Vagina (tissue), 2 donors: ENCODE results near the gene ZDHHC17.
"Not testable (repeated sequence)": the region's sequence is repeated elsewhere in the genome, so short reads cannot be mapped to it uniquely, and the experiment has no call there.

Source experiments
- CTCF ChIP-seq, 3 experiments: fragments of 450-650 bp in 2 of 3; fragments of 200-600 bp in 1 of 3; sonication (generic) in 1 of 3; IDR thresholded peaks; one replicate each; pipeline ENCODE4 v1.5.1; 2017 to 2019; ENCODE audit warnings: antibody characterized with exemption in 3 of 3, mild to moderate bottlenecking in 2 of 3, moderate library complexity in 2 of 3
- POLR2A ChIP-seq, 2 donors: fragments of 450-650 bp; IDR thresholded peaks; one replicate each; pipeline ENCODE4 v1.6.1; 2017; ENCODE audit warnings: antibody characterized with exemption in 2 of 2, mild to moderate bottlenecking in 2 of 2, moderate library complexity in 2 of 2
- POLR2AphosphoS5 ChIP-seq, 2 donors: sonication (generic); formaldehyde crosslinking; IDR thresholded peaks; one replicate each; pipeline ENCODE4 v1.9.0; 2017; ENCODE audit warnings: antibody characterized with exemption in 2 of 2, mild to moderate bottlenecking in 2 of 2, low read depth in 1 of 2; ENCODE audit not compliant: insufficient read depth in 1 of 2

GRCh38 chr12:76737689-76738088, 26.2 kb upstream of the ZDHHC17 start:
- not testable (repeated sequence) for TF ChIP-seq POLR2A (IDR thresholded peaks at IDR 0.05); CTCF (IDR thresholded peaks at IDR 0.05); POLR2AphosphoS5 (IDR thresholded peaks at IDR 0.05; ENCODE audit: insufficient read depth in 1 of 2, low read depth in 1 of 2)
